H9 (cell line): ENCODE measurements around the gene ZBTB16. TPM values are rescaled to one million over a fixed set of nuclear protein-coding genes. Genes with fewer than 3 reads are reported as not detected.

Source experiments
- DNase-seq: peaks from one replicate; pipeline ENCODE4 v3.0.0-alpha.2; 2017
- H2AFZ ChIP-seq: one replicate; pipeline ENCODE4 v1.6.1; 2013; ENCODE audit warnings: mild to moderate bottlenecking, low read length, control low read depth, moderate library complexity
- H2AK5ac ChIP-seq: 2 replicates; pipeline ENCODE4 v1.6.1; 2013; ENCODE audit warnings: low read length, control low read depth, mixed read lengths; ENCODE audit not compliant: insufficient read length
- H2BK120ac ChIP-seq: one replicate; pipeline ENCODE4 v1.6.1; 2013; ENCODE audit warnings: low read depth, mild to moderate bottlenecking, low read length, control low read depth, inconsistent platforms; ENCODE audit not compliant: poor library complexity, severe bottlenecking
- H2BK12ac ChIP-seq: 2 replicates; pipeline ENCODE4 v1.6.1; 2013; ENCODE audit warnings: low read length, control low read depth, mixed read lengths, low read depth; ENCODE audit not compliant: insufficient read length
- H2BK15ac ChIP-seq: 2 replicates; pipeline ENCODE4 v1.6.1; 2013; ENCODE audit warnings: low read depth, low read length, control low read depth
- H2BK20ac ChIP-seq: one replicate; pipeline ENCODE4 v1.6.1; 2013; ENCODE audit warnings: low read depth, mild to moderate bottlenecking, low read length, control low read depth, inconsistent platforms; ENCODE audit not compliant: poor library complexity, severe bottlenecking
- H2BK5ac ChIP-seq: 2 replicates; pipeline ENCODE4 v1.6.1; 2013; ENCODE audit warnings: low read length, control low read depth, mixed read lengths; ENCODE audit not compliant: insufficient read length
- H3K14ac ChIP-seq: 2 replicates; pipeline ENCODE4 v1.6.1; 2013; ENCODE audit warnings: low read length, control low read depth; ENCODE audit not compliant: insufficient read depth
- H3K18ac ChIP-seq: 2 replicates; pipeline ENCODE4 v1.6.1; 2013; ENCODE audit warnings: low read depth, mild to moderate bottlenecking, mixed read lengths, low read length, control low read depth; ENCODE audit not compliant: insufficient read length
- H3K23ac ChIP-seq: 2 replicates; pipeline ENCODE4 v1.6.1; 2013; ENCODE audit warnings: low read length, control low read depth, mixed read lengths, low read depth; ENCODE audit not compliant: insufficient read length
- H3K23me2 ChIP-seq: 2 replicates; pipeline ENCODE4 v1.6.1; 2013; ENCODE audit warnings: low read depth, mild to moderate bottlenecking, mixed read lengths, low read length, control low read depth; ENCODE audit not compliant: insufficient read length, poor library complexity, severe bottlenecking
- H3K27ac ChIP-seq: 2 replicates; pipeline ENCODE4 v1.5.1; 2013; ENCODE audit warnings: low read length, control low read depth, mixed read lengths, low read depth; ENCODE audit not compliant: insufficient read length
- H3K27me3 ChIP-seq: 2 replicates; pipeline ENCODE4 v1.6.1; 2013; ENCODE audit warnings: low read length, control low read depth, inconsistent platforms; ENCODE audit not compliant: insufficient read depth
- H3K4ac ChIP-seq: 2 replicates; pipeline ENCODE4 v1.6.1; 2013; ENCODE audit warnings: low read depth, mild to moderate bottlenecking, control low read depth, inconsistent platforms, low read length, moderate library complexity
- H3K4me1 ChIP-seq: 2 replicates; pipeline ENCODE4 v1.6.1; 2013; ENCODE audit warnings: low read length, control low read depth, inconsistent platforms; ENCODE audit not compliant: insufficient read depth
- H3K4me2 ChIP-seq: 2 replicates; pipeline ENCODE4 v1.6.1; 2013; ENCODE audit warnings: low read length, control low read depth, mixed read lengths; ENCODE audit not compliant: insufficient read length, insufficient read depth
- H3K56ac ChIP-seq: 2 replicates; pipeline ENCODE4 v1.6.1; 2013; ENCODE audit warnings: low read depth, mild to moderate bottlenecking, mixed read lengths, low read length, control low read depth; ENCODE audit not compliant: insufficient read length
- H3K79me1 ChIP-seq: 2 replicates; pipeline ENCODE4 v1.6.1; 2013; ENCODE audit warnings: low read depth, mild to moderate bottlenecking, moderate library complexity, low read length, control low read depth, inconsistent platforms; ENCODE audit not compliant: insufficient read depth, poor library complexity, severe bottlenecking
- H3K79me2 ChIP-seq: 2 replicates; pipeline ENCODE4 v1.6.1; 2013; ENCODE audit warnings: low read length, control low read depth, inconsistent platforms; ENCODE audit not compliant: insufficient read depth
- H3K9ac ChIP-seq: 2 replicates; pipeline ENCODE4 v1.6.1; 2013; ENCODE audit warnings: low read length, control low read depth, mixed read lengths; ENCODE audit not compliant: insufficient read length; ENCODE audit errors: extremely low read depth
- H3K9me3 ChIP-seq: one replicate; pipeline ENCODE4 v1.6.1; 2013; ENCODE audit warnings: low read depth, low read length, inconsistent platforms; ENCODE audit not compliant: control insufficient read depth
- H3T11ph ChIP-seq: one replicate; pipeline ENCODE4 v1.6.1; 2013; ENCODE audit warnings: mild to moderate bottlenecking, low read length, control low read depth, inconsistent platforms
- H4K20me1 ChIP-seq: one replicate; pipeline ENCODE4 v1.6.1; 2013; ENCODE audit not compliant: control insufficient read depth, insufficient read length, insufficient read depth
- H4K5ac ChIP-seq: 2 replicates; pipeline ENCODE4 v1.6.1; 2013; ENCODE audit warnings: low read depth, mild to moderate bottlenecking, mixed read lengths, low read length, control low read depth; ENCODE audit not compliant: insufficient read length
- H4K8ac ChIP-seq: replicated peaks from 2 replicates; pipeline ENCODE4 v1.6.1; 2013; ENCODE audit warnings: low read length, control low read depth, mixed read lengths, low read depth; ENCODE audit not compliant: insufficient read length
- H4K91ac ChIP-seq: 2 replicates; pipeline ENCODE4 v1.6.1; 2013; ENCODE audit warnings: low read depth, mild to moderate bottlenecking, moderate library complexity, mixed read lengths, low read length, control low read depth; ENCODE audit not compliant: insufficient read length
- H3K27ac Mint-ChIP-seq, 3 experiments: 2 replicates in 2 of 3; 3 replicates in 1 of 3; pipeline ENCODE4 v1.8.0; 2020 to 2021; ENCODE audit warnings: mixed read lengths in 3 of 3, mild to moderate bottlenecking in 1 of 3, moderate library complexity in 1 of 3
- H3K27me3 Mint-ChIP-seq: 2 replicates; pipeline ENCODE4 v1.8.0; 2021; ENCODE audit warnings: low read depth, mild to moderate bottlenecking, moderate library complexity, mixed read lengths
- H3K36me3 Mint-ChIP-seq, 3 experiments: 2 replicates in 2 of 3; 3 replicates in 1 of 3; pipeline ENCODE4 v1.8.0; 2020 to 2021; ENCODE audit warnings: low read depth in 3 of 3, mixed read lengths in 3 of 3; ENCODE audit not compliant: insufficient read depth in 1 of 3
- H3K4me1 Mint-ChIP-seq, 2 experiments: 2 replicates each; pipeline ENCODE4 v1.8.0; 2020; ENCODE audit warnings: mixed read lengths in 2 of 2
- H3K4me3 Mint-ChIP-seq, 2 experiments: 2 replicates in 1 of 2; 3 replicates in 1 of 2; pipeline ENCODE4 v1.8.0; 2020 to 2021; ENCODE audit warnings: mild to moderate bottlenecking in 2 of 2, mixed read lengths in 2 of 2, moderate library complexity in 1 of 2
- H3K9me3 Mint-ChIP-seq, 2 experiments: 2 replicates in 1 of 2; 3 replicates in 1 of 2; pipeline ENCODE4 v1.8.0; 2020; ENCODE audit warnings: mild to moderate bottlenecking in 2 of 2, mixed read lengths in 2 of 2, moderate library complexity in 1 of 2
- WGBS: extraction: QIAGEN DNeasy Blood & Tissue Kit; methylation state at CpG from one replicate; pipeline ENCODE4 v1.1.7; 2013; ENCODE audit warnings: missing lambda C conversion rate, low lambda C conversion rate, mixed read lengths; ENCODE audit not compliant: insufficient read length; ENCODE audit errors: extremely low coverage; 5-methylcytosine and 5-hydroxymethylcytosine counted together
- total RNA-seq: library from RNA; stranded (reverse); gene quantifications from 2 replicates; pipeline ENCODE4 v1.2.1, GENCODE V29; 2021
- TF ChIP-seq, protein P1 (sequence below): fragments of 200-600 bp; sonication (generic); conservative IDR thresholded peaks from 3 replicates; pipeline ENCODE4 v1.8.0; 2021; ENCODE audit warnings: antibody characterized with exemption, mild to moderate bottlenecking

ZBTB16 gene
- total RNA-seq, 1 experiment from 2014 or later = not detected

DNA sequence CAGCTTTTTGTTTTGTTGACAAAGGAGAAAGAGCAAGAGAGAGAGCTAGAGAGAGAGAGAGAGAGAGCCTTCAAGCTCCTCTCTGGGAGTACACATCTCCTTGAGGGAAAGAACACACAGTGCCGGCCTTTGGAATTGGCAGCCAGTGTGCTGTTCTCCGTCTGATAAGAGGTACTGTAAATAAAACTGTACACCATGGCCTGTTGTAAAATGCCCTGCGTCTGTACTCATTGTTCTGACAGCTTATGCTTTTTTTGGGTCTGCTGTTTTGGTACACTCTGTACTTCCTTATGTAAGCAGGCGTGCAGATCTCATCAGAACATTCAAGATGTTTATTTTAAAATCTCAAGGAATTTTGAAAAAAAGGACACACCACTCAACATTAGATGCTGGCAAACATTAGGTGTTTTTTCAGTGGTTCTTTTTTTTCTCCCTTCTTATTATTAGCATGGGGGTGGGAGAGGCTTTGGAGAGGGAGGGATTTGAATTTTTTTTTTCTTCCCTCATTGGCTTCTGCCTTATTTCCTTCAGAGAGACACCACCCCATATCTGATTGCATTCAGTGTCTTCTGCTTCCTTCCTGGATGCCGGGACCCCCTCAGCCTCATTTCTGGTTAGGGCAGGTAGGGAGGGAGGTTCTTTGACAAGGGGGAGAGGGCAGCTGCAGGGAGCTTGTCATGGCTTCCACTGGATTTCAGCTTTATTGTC lies 119.9 kb downstream of the ZBTB16 start:
- no peak overlapping the region for H3K4ac ChIP-seq
- H3K23me2 ChIP-seq = no peaks in the 10 kb centered on the region
- WGBS = no CpG with 5 or more reads among the region's 5 CpGs
- Mint-ChIP-seq H3K27ac (no peak overlapping the region), H3K36me3 (no peaks in the 10 kb centered on the region), H3K27me3 (peaks cover 19% of the 10 kb centered on the region), H3K9me3 (no peaks in the 10 kb centered on the region), H3K4me1 (peaks cover 6 to 14% of the 10 kb centered on the region in 2 experiments), H3K4me3 (no peak overlapping the region)
- H2BK20ac ChIP-seq = no peak overlapping the region
- no peaks in the 10 kb centered on the region for H3K27me3 ChIP-seq
- H2BK120ac ChIP-seq = no peak overlapping the region
- TF ChIP-seq, protein P1, sequence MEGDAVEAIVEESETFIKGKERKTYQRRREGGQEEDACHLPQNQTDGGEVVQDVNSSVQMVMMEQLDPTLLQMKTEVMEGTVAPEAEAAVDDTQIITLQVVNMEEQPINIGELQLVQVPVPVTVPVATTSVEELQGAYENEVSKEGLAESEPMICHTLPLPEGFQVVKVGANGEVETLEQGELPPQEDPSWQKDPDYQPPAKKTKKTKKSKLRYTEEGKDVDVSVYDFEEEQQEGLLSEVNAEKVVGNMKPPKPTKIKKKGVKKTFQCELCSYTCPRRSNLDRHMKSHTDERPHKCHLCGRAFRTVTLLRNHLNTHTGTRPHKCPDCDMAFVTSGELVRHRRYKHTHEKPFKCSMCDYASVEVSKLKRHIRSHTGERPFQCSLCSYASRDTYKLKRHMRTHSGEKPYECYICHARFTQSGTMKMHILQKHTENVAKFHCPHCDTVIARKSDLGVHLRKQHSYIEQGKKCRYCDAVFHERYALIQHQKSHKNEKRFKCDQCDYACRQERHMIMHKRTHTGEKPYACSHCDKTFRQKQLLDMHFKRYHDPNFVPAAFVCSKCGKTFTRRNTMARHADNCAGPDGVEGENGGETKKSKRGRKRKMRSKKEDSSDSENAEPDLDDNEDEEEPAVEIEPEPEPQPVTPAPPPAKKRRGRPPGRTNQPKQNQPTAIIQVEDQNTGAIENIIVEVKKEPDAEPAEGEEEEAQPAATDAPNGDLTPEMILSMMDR = no peak
- no peaks in the 10 kb centered on the region for H3K9me3 ChIP-seq
- no peak overlapping the region for H2BK12ac ChIP-seq
- no peak overlapping the region for H3K9ac ChIP-seq
- H3K79me1 ChIP-seq = no peaks in the 10 kb centered on the region
- H3K18ac ChIP-seq = no peak overlapping the region
- no peak overlapping the region for H4K91ac ChIP-seq
- no peak overlapping the region for H3K56ac ChIP-seq
- no peak overlapping the region for H4K5ac ChIP-seq
- no peak overlapping the region for H4K8ac ChIP-seq
- no peaks in the 10 kb centered on the region for H3K79me2 ChIP-seq
- H3K14ac ChIP-seq = no peak overlapping the region
- no peak overlapping the region for H3T11ph ChIP-seq
- H3K27ac ChIP-seq = no peak overlapping the region
- no peaks in the 10 kb centered on the region for H4K20me1 ChIP-seq
- H2AK5ac ChIP-seq = no peak overlapping the region
- no peak overlapping the region for H3K23ac ChIP-seq
- no peak overlapping the region for H3K4me2 ChIP-seq
- no peak for DNase-seq
- no peak overlapping the region for H2AFZ ChIP-seq
- H3K4me1 ChIP-seq = no peaks in the 10 kb centered on the region
- no peak overlapping the region for H2BK15ac ChIP-seq
- no peak overlapping the region for H2BK5ac ChIP-seq
